DND-41 (cell line): ENCODE data around the gene USP22.

Experiments used
- EZH2 ChIP-seq: IDR thresholded peaks from 3 replicates; pipeline ENCODE4 v1.6.1; 2012; ENCODE audit warnings: borderline replicate concordance, low read depth, mild to moderate bottlenecking, moderate library complexity, low read length, inconsistent platforms; ENCODE audit not compliant: severe bottlenecking
- TF ChIP-seq, protein P1 (sequence below): IDR thresholded peaks from 2 replicates; pipeline ENCODE4 v1.5.1; 2012; ENCODE audit warnings: borderline replicate concordance, low read length, moderate library complexity, mild to moderate bottlenecking; ENCODE audit not compliant: poor library complexity, severe bottlenecking; ENCODE audit errors: extremely low read depth

DNA sequence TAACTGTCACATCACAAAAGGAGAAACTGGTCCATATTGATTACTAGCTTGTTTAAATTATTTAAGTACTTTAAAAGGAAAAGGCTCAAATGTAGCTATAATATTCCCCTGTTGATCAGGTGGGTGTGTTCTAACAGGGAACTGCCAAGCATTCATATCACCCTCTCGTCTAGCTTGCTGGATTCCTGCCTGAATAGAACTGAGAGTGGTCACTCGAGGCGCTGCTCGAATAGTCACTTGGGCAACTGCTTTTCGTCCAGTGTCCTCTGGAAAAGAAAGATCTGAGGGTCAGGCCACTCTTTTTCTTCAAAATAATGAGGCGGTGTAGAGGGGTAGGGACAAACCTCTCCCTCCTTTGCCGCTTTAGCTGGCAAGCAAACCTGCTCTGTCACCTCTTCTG lies 36.4 kb upstream of the USP22 start:
- TF ChIP-seq, protein P1, sequence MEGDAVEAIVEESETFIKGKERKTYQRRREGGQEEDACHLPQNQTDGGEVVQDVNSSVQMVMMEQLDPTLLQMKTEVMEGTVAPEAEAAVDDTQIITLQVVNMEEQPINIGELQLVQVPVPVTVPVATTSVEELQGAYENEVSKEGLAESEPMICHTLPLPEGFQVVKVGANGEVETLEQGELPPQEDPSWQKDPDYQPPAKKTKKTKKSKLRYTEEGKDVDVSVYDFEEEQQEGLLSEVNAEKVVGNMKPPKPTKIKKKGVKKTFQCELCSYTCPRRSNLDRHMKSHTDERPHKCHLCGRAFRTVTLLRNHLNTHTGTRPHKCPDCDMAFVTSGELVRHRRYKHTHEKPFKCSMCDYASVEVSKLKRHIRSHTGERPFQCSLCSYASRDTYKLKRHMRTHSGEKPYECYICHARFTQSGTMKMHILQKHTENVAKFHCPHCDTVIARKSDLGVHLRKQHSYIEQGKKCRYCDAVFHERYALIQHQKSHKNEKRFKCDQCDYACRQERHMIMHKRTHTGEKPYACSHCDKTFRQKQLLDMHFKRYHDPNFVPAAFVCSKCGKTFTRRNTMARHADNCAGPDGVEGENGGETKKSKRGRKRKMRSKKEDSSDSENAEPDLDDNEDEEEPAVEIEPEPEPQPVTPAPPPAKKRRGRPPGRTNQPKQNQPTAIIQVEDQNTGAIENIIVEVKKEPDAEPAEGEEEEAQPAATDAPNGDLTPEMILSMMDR = no peak
- no peak for TF ChIP-seq EZH2
